ENCODE results near the gene ZNF23. TPM values are rescaled to one million over a fixed set of nuclear protein-coding genes. Genes with fewer than 3 reads are reported as not detected.
A peak's percentile ranks its signal among the peaks of the same experiment; 100 is the strongest.
"Not testable (repeated sequence)": the region's sequence is repeated elsewhere in the genome, so short reads cannot be mapped to it uniquely, and the experiment has no call there.

The ZNF23 gene
- polyA plus RNA-seq (2013, experiment 1 of 2) = 8.1 TPM
- polyA plus RNA-seq (2013, experiment 2 of 2) = 7.3 TPM

DNA sequence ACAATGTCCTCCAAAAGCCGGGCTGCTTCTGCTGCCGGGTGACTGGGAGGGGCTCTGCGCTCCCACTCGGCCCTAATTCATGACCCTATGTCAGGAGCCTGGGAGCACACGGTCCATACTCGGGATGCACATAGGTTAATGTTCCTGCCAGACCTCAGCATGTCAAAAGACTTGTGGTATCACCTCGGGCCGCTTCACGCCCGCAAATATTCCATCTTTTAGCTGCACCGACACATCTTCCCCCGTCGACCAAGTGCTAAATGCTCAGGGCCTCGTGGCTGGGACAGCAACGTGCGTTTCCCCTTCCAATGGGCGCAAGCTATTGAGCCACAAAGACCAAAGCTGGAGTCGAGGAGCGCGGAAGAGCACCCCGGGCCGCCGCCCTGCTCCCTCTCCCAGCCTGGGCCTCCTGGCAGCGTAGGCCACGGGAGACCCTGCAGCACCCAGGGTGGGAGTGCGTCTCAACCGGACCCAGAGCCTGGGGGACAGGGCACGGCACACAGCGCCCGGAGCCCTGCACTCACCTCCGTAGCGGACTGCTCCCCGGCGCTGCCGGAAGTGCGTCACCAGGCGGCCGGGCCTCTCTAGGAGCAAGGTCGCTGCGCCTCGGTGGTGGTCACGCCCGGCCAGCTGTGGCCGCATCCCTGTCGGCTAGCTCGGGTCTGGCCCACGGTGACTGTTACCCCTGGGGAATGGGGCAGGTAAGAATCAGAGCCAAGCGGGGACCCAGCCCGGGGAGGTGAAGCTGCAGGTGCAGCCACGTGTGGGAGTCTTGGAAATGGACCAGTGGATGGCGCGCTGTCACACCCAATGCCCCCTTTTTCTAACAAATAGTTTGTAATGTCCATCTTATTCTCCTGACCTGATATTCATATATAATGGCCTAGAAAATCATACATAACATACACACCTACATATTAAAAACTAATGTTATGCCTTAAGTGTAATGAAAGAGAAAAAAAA, at the start of gene ZNF23:
TSS of gene ZNF23 (minus strand) at position 562 of the 963 bp plus-strand sequence. CDS start 5,451 bp downstream, outside the sequence.
- no peak within 1 kb of the TSS for H2BK5ac ChIP-seq (ENCODE audit: low read length)
- peak within 1 kb of the TSS; percentile 87 for H4K8ac ChIP-seq (ENCODE audit: low read depth, low read length)
- peak within 1 kb of the TSS; percentile 99 for H3K56ac ChIP-seq (ENCODE audit: low read length)
- H3K27me3 ChIP-seq (ENCODE audit: insufficient read depth, low read length, poor library complexity) = no peaks in the 10 kb centered on the region
- no peaks in the 10 kb centered on the region for H3K4me1 ChIP-seq (ENCODE audit: control insufficient read depth, low read depth, low read length)
- no CpG with 5 or more reads among the region's 52 CpGs for WGBS (ENCODE audit: extremely low coverage, insufficient coverage, low lambda C conversion rate)
- H2BK15ac ChIP-seq (replicated peaks; ENCODE audit: low read depth) = no peak within 1 kb of the TSS
- H3K27ac ChIP-seq (ENCODE audit: low read depth, low read length) = no peak within 1 kb of the TSS
- no peak within 1 kb of the TSS for H3K18ac ChIP-seq (ENCODE audit: low read length)
- peak; percentile 77 for DNase-seq
- H3K4me2 ChIP-seq (ENCODE audit: low read length) = peak within 1 kb of the TSS; percentile 80
- H3K9ac ChIP-seq (ENCODE audit: low read length) = peak within 1 kb of the TSS; percentile 99
- no peaks in the 10 kb centered on the region for H3K36me3 ChIP-seq (ENCODE audit: control insufficient read depth, insufficient read depth, low read length)
- no peak within 1 kb of the TSS for H4K5ac ChIP-seq (ENCODE audit: low read length)
- H3K4me3 ChIP-seq (ENCODE audit: low read length) = peak within 1 kb of the TSS; percentile 99
- H2BK120ac ChIP-seq (ENCODE audit: low read depth, low read length) = no peak within 1 kb of the TSS
- peaks cover 2% of the 10 kb centered on the region for H3K79me2 ChIP-seq (ENCODE audit: control insufficient read depth, insufficient read depth, low read length)
- no peak within 1 kb of the TSS for H2AK5ac ChIP-seq (ENCODE audit: low read length)
- no peak within 1 kb of the TSS for H3K23ac ChIP-seq (ENCODE audit: low read length)
- H3K79me1 ChIP-seq (ENCODE audit: low read length) = peaks cover 6% of the 10 kb centered on the region
- H3K4ac ChIP-seq (ENCODE audit: low read depth, low read length) = peak within 1 kb of the TSS; percentile 82

DNA sequence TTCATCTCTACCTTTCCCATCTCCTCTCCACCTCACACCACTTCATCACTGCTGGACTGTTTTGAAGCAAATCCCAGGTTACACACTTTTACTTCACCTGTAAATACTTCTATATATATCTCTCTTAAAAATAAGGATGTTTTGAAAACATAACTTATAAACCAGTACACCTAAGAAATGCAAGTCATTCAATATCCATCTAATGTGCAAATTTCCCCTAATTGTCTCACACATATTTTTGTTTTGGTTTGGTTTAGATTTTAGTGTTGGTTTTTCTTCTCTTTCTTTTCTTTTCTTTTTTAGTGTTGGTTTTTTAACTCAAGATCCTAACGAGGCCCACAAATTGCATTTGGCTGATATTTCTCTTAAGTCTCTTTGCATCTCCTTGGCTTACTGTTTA, 45.0 kb upstream of the ZNF23 start:
- no peak overlapping the region for H2BK15ac ChIP-seq (replicated peaks; ENCODE audit: low read depth)

DNA sequence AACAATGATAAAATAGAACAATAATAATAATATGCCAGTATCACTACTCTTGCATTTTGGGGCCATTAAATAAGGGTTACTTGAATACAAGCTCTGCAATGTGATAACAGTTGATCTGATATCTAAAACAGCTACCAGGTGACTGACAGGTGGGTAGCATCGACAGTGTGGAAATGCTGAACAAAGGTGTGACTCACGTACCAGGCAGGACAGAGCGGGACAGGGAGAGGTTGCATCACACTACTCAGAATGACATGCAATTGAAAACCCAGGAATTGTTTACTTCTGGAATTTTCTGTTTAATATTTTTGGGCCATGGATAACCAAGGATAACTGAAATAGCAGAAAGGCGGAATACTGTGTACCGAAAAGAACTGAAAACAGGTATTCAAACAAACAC, 42.9 kb upstream of the ZNF23 start:
- no CpG with 5 or more reads among the region's 5 CpGs for WGBS (ENCODE audit: extremely low coverage, insufficient coverage, low lambda C conversion rate)
- no peak overlapping the region for H3K18ac ChIP-seq (ENCODE audit: low read length)
- H3K79me1 ChIP-seq (ENCODE audit: low read length) = no peaks in the 10 kb centered on the region
- no peak overlapping the region for H2BK15ac ChIP-seq (replicated peaks; ENCODE audit: low read depth)
- no peak overlapping the region for H3K23ac ChIP-seq (ENCODE audit: low read length)
- H3K79me2 ChIP-seq (ENCODE audit: control insufficient read depth, insufficient read depth, low read length) = no peaks in the 10 kb centered on the region
- no peaks in the 10 kb centered on the region for H3K27me3 ChIP-seq (ENCODE audit: insufficient read depth, low read length, poor library complexity)
- no peak overlapping the region for H2AK5ac ChIP-seq (ENCODE audit: low read length)
- H3K4ac ChIP-seq (ENCODE audit: low read depth, low read length) = no peak overlapping the region
- no peak overlapping the region for H3K27ac ChIP-seq (ENCODE audit: low read depth, low read length)
- no peaks in the 10 kb centered on the region for H3K36me3 ChIP-seq (ENCODE audit: control insufficient read depth, insufficient read depth, low read length)
- no peak overlapping the region for H3K4me3 ChIP-seq (ENCODE audit: low read length)
- H2BK120ac ChIP-seq (ENCODE audit: low read depth, low read length) = no peak overlapping the region
- no peak overlapping the region for H3K4me2 ChIP-seq (ENCODE audit: low read length)
- H2BK5ac ChIP-seq (ENCODE audit: low read length) = no peak overlapping the region
- no peak overlapping the region for H4K8ac ChIP-seq (ENCODE audit: low read depth, low read length)
- no peak overlapping the region for H3K9ac ChIP-seq (ENCODE audit: low read length)
- no peak overlapping the region for H3K56ac ChIP-seq (ENCODE audit: low read length)
- no peak for DNase-seq
- H3K4me1 ChIP-seq (ENCODE audit: control insufficient read depth, low read depth, low read length) = no peaks in the 10 kb centered on the region
- H4K5ac ChIP-seq (ENCODE audit: low read length) = no peak overlapping the region

More for the DNA sequence above, 45.0 kb upstream of the ZNF23 start:
- Histone ChIP-seq H3K27me3 (ENCODE audit: insufficient read depth, low read length, poor library complexity) (no peaks in the 10 kb centered on the region), H3K4me1 (ENCODE audit: control insufficient read depth, low read depth, low read length) (no peaks in the 10 kb centered on the region), H2BK5ac (ENCODE audit: low read length) (no peak overlapping the region), H3K79me2 (ENCODE audit: control insufficient read depth, insufficient read depth, low read length) (no peaks in the 10 kb centered on the region), H2BK120ac (ENCODE audit: low read depth, low read length) (no peak overlapping the region), H2AK5ac (ENCODE audit: low read length) (no peak overlapping the region), H3K23ac (ENCODE audit: low read length) (no peak overlapping the region), H4K5ac (ENCODE audit: low read length) (no peak overlapping the region), H3K56ac (ENCODE audit: low read length) (no peak overlapping the region), H3K4me2 (ENCODE audit: low read length) (no peak overlapping the region), H3K27ac (ENCODE audit: low read depth, low read length) (no peak overlapping the region), H3K9ac (ENCODE audit: low read length) (no peak overlapping the region), H3K18ac (ENCODE audit: low read length) (no peak overlapping the region), H4K8ac (ENCODE audit: low read depth, low read length) (no peak overlapping the region), H3K36me3 (ENCODE audit: control insufficient read depth, insufficient read depth, low read length) (no peaks in the 10 kb centered on the region), H3K79me1 (ENCODE audit: low read length) (no peaks in the 10 kb centered on the region), H3K4ac (ENCODE audit: low read depth, low read length) (no peak overlapping the region), H3K4me3 (ENCODE audit: low read length) (no peak overlapping the region)
- no peak for DNase-seq
- no CpG with 5 or more reads among the region's 1 CpG for WGBS (ENCODE audit: extremely low coverage, insufficient coverage, low lambda C conversion rate)

DNA sequence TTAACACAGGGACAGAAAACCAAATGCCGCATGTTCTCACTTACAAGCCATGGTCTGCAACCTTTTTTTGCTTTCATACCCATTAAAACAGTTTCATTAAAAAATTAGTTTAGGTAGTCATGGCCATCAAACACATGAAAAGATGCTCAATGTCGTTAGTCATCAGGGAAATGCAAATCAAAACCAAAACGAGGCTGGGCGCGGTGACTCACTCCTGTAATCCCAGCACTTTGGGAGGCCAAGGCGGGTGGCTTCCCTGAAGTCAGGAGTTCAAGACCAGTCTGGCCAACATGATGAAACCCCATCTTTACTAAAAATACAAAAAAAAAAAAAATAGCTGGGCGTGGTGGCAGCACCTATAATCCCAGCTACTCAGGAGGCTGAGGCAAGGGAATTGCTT, 42.0 kb upstream of the ZNF23 start:
- H3K27me3 ChIP-seq (ENCODE audit: insufficient read depth, low read length, poor library complexity); H4K8ac ChIP-seq (ENCODE audit: low read depth, low read length): not testable (repeated sequence)
- no CpG with 5 or more reads among the region's 7 CpGs for WGBS (ENCODE audit: extremely low coverage, insufficient coverage, low lambda C conversion rate)

DNA sequence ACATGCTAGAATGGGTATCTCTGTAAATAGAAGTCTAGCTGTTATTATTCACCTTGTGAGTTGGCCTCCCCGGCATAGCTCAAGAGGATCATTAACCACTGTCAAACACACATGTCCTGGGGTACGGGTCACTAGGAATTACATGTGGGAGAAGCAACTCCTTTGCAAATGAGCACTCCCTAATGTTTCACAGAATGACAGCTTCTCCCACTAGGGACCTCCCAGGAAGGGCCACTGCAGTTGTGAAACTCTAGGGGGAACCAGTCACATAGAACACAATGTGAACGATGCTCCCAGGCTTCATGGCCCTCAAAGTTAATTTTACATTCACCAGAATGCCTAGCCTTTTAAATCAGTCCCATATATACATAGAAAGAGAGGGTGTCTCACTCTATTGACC, 39.5 kb upstream of the ZNF23 start:
- Histone ChIP-seq H2BK5ac (ENCODE audit: low read length) (no peak overlapping the region), H3K18ac (ENCODE audit: low read length) (no peak overlapping the region), H3K4me3 (ENCODE audit: low read length) (no peak overlapping the region), H3K9ac (ENCODE audit: low read length) (no peak overlapping the region), H3K4ac (ENCODE audit: low read depth, low read length) (no peak overlapping the region), H2AK5ac (ENCODE audit: low read length) (no peak overlapping the region), H4K8ac (ENCODE audit: low read depth, low read length) (no peak overlapping the region), H3K23ac (ENCODE audit: low read length) (no peak overlapping the region), H3K36me3 (ENCODE audit: control insufficient read depth, insufficient read depth, low read length) (no peaks in the 10 kb centered on the region), H3K4me1 (ENCODE audit: control insufficient read depth, low read depth, low read length) (no peaks in the 10 kb centered on the region), H3K79me2 (ENCODE audit: control insufficient read depth, insufficient read depth, low read length) (no peaks in the 10 kb centered on the region), H3K56ac (ENCODE audit: low read length) (no peak overlapping the region), H2BK120ac (ENCODE audit: low read depth, low read length) (no peak overlapping the region), H3K27ac (ENCODE audit: low read depth, low read length) (no peak overlapping the region), H3K4me2 (ENCODE audit: low read length) (no peak overlapping the region), H4K5ac (ENCODE audit: low read length) (no peak overlapping the region), H3K27me3 (ENCODE audit: insufficient read depth, low read length, poor library complexity) (no peaks in the 10 kb centered on the region), H3K79me1 (ENCODE audit: low read length) (no peaks in the 10 kb centered on the region), H2BK15ac (replicated peaks; ENCODE audit: low read depth) (no peak overlapping the region)
- DNase-seq = peak; percentile 12
- WGBS (ENCODE audit: extremely low coverage, insufficient coverage, low lambda C conversion rate) = no CpG with 5 or more reads among the region's 3 CpGs

More for the DNA sequence above, 42.0 kb upstream of the ZNF23 start:
- H2BK120ac ChIP-seq (ENCODE audit: low read depth, low read length); H3K18ac ChIP-seq (ENCODE audit: low read length); H3K4me3 ChIP-seq (ENCODE audit: low read length); H3K9ac ChIP-seq (ENCODE audit: low read length); H4K5ac ChIP-seq (ENCODE audit: low read length); H3K4me1 ChIP-seq (ENCODE audit: control insufficient read depth, low read depth, low read length); H3K4ac ChIP-seq (ENCODE audit: low read depth, low read length); H3K4me2 ChIP-seq (ENCODE audit: low read length); H3K79me2 ChIP-seq (ENCODE audit: control insufficient read depth, insufficient read depth, low read length); H3K36me3 ChIP-seq (ENCODE audit: control insufficient read depth, insufficient read depth, low read length); H3K23ac ChIP-seq (ENCODE audit: low read length); H3K56ac ChIP-seq (ENCODE audit: low read length); H3K27ac ChIP-seq (ENCODE audit: low read depth, low read length); DNase-seq; H2BK15ac ChIP-seq (replicated peaks; ENCODE audit: low read depth); H2AK5ac ChIP-seq (ENCODE audit: low read length); H2BK5ac ChIP-seq (ENCODE audit: low read length); H3K79me1 ChIP-seq (ENCODE audit: low read length): not testable (repeated sequence)
